HEK293 (cell line): ENCODE data around the gene EBF3.

Source experiments
- CTCF ChIA-PET: fragments of 350-600 bp; formaldehyde crosslinking; extraction: SDS; loops from one replicate; lab custom pipeline; 2021; ENCODE audit warnings: antibody characterized with exemption; lab: Yijun Ruan, JAX
- POLR2A ChIA-PET: fragments of 300-600 bp; formaldehyde crosslinking; extraction: SDS; loops from one replicate; lab custom pipeline; 2020; ENCODE audit warnings: antibody characterized with exemption, inconsistent platforms; lab: Yijun Ruan, JAX
- H3K27ac ChIP-seq: fragments of 200-500 bp; sonication (Bioruptor generic); 2 replicates; pipeline ENCODE4 v1.5.1; 2014; ENCODE audit warnings: low read depth, low read length, control low read depth, inconsistent platforms; ENCODE audit errors: extremely low read depth
- H3K36me3 ChIP-seq, 2 experiments: fragments of 200-500 bp in 1 of 2; sonication (Bioruptor generic) in 1 of 2; 1 replicate in 1 of 2; 2 replicates in 1 of 2; pipeline ENCODE4 v1.5.1; 2014 to 2017; ENCODE audit warnings: inconsistent platforms in 2 of 2, low read length in 2 of 2; ENCODE audit not compliant: control insufficient read depth in 2 of 2, insufficient read depth in 1 of 2
- H3K4me1 ChIP-seq: fragments of 200-500 bp; sonication (Bioruptor generic); 2 replicates; pipeline ENCODE4 v1.5.1; 2014; ENCODE audit warnings: mild to moderate bottlenecking, low read length, inconsistent platforms; ENCODE audit not compliant: control insufficient read depth, insufficient read depth
- H3K4me3 ChIP-seq: 2 replicates; pipeline ENCODE4 v1.5.1; 2011; ENCODE audit warnings: low read depth, mild to moderate bottlenecking, control low read depth, low read length, moderate library complexity
- H3K9me3 ChIP-seq: fragments of 200-500 bp; sonication (Bioruptor generic); 2 replicates; pipeline ENCODE4 v1.5.1; 2014; ENCODE audit warnings: low read depth, low read length, inconsistent platforms; ENCODE audit not compliant: control insufficient read depth, insufficient read depth
- FEZF1 ChIP-seq: fragments of 450-650 bp; formaldehyde crosslinking; IDR thresholded peaks from 2 replicates; pipeline ENCODE4 v1.5.1; 2016; ENCODE audit warnings: missing biosample characterization, missing genetic modification characterization
- INSM2 ChIP-seq: fragments of 450-650 bp; formaldehyde crosslinking; IDR thresholded peaks from 2 replicates; pipeline ENCODE4 v1.5.1; 2016; ENCODE audit warnings: missing biosample characterization, missing genetic modification characterization
- KLF1 ChIP-seq: fragments of 450-650 bp; formaldehyde crosslinking; IDR thresholded peaks from 2 replicates; pipeline ENCODE4 v1.5.1; 2016; ENCODE audit warnings: missing biosample characterization, missing genetic modification characterization
- KLF9 ChIP-seq: fragments of 450-650 bp; formaldehyde crosslinking; IDR thresholded peaks from 2 replicates; pipeline ENCODE4 v1.5.1; 2016; ENCODE audit warnings: missing biosample characterization, missing genetic modification characterization, low read depth
- MYNN ChIP-seq: fragments of 450-650 bp; formaldehyde crosslinking; IDR thresholded peaks from 2 replicates; pipeline ENCODE4 v1.5.1; 2016; ENCODE audit warnings: missing biosample characterization, missing genetic modification characterization, borderline replicate concordance
- REPIN1 ChIP-seq: fragments of 450-650 bp; formaldehyde crosslinking; IDR thresholded peaks from 2 replicates; pipeline ENCODE4 v1.5.1; 2017; ENCODE audit warnings: missing biosample characterization, missing genetic modification characterization, low read depth
- ZBTB20 ChIP-seq: fragments of 450-650 bp; formaldehyde crosslinking; IDR thresholded peaks from 2 replicates; pipeline ENCODE4 v1.5.1; 2016; ENCODE audit warnings: missing biosample characterization, missing genetic modification characterization
- ZBTB49 ChIP-seq: fragments of 450-650 bp; formaldehyde crosslinking; IDR thresholded peaks from 2 replicates; pipeline ENCODE4 v1.5.1; 2016; ENCODE audit warnings: missing biosample characterization, missing genetic modification characterization, low read depth
- ZFP37 ChIP-seq: fragments of 450-650 bp; formaldehyde crosslinking; IDR thresholded peaks from 2 replicates; pipeline ENCODE4 v1.5.1; 2016; ENCODE audit warnings: missing biosample characterization, missing genetic modification characterization
- ZNF175 ChIP-seq: fragments of 450-650 bp; formaldehyde crosslinking; IDR thresholded peaks from 2 replicates; pipeline ENCODE4 v1.5.1; 2016; ENCODE audit warnings: missing biosample characterization, missing genetic modification characterization
- ZNF211 ChIP-seq: fragments of 450-650 bp; formaldehyde crosslinking; IDR thresholded peaks from 2 replicates; pipeline ENCODE4 v1.5.1; 2016; ENCODE audit warnings: low read depth, missing biosample characterization, missing genetic modification characterization
- ZNF488 ChIP-seq: fragments of 450-650 bp; formaldehyde crosslinking; IDR thresholded peaks from 2 replicates; pipeline ENCODE4 v1.5.1; 2016; ENCODE audit warnings: missing biosample characterization, missing genetic modification characterization
- ZNF518A ChIP-seq: fragments of 450-650 bp; formaldehyde crosslinking; conservative IDR thresholded peaks from 2 replicates; pipeline ENCODE4 v1.5.1; 2016; ENCODE audit warnings: low read depth, missing biosample characterization, missing genetic modification characterization
- ZNF571 ChIP-seq: fragments of 450-650 bp; formaldehyde crosslinking; IDR thresholded peaks from 2 replicates; pipeline ENCODE4 v1.5.0; 2017; ENCODE audit warnings: missing biosample characterization, missing genetic modification characterization
- ZNF777 ChIP-seq: fragments of 450-650 bp; formaldehyde crosslinking; IDR thresholded peaks from 2 replicates; pipeline ENCODE4 v1.5.1; 2017; ENCODE audit warnings: missing biosample characterization, missing genetic modification characterization, borderline replicate concordance

Gene EBF3

GRCh38 chr10:129945526-129945925 lies 18.5 kb downstream of the EBF3 start (continued):
- no peak for TF ChIP-seq ZNF211 (tag by site-specific recombination)
- no peak for TF ChIP-seq REPIN1 (tag by site-specific recombination)
- no peak for TF ChIP-seq ZBTB49 (tag by site-specific recombination)
- TF ChIP-seq, all 188 proteins: peak for 0

GRCh38 chr10:129945064-129945463 lies 19.0 kb downstream of the EBF3 start:
- H3K9me3 ChIP-seq, result no peaks in the 10 kb centered on the region
- no peak for TF ChIP-seq ZFP37
- H3K36me3 ChIP-seq, result peaks cover 0 to 3% of the 10 kb centered on the region in 2 experiments; a peak in 2 of 3 replicates
- ChIA-PET CTCF (interaction anchor here (0.6 kb wide), 1 partner anchor 13 kb away, joined by 3 read pairs; no protein-coding TSS in a partner anchor), POLR2A (no interaction called here)
- H3K4me1 ChIP-seq, result peaks cover 6% of the 10 kb centered on the region
- H3K4me3 ChIP-seq, result no peak overlapping the region
- H3K27ac ChIP-seq, result no peak overlapping the region

GRCh38 chr10:129944456-129944855 lies 19.6 kb downstream of the EBF3 start:
- CTCF ChIA-PET, result interaction anchor here (0.6 kb wide), 1 partner anchor 13 kb away, joined by 3 read pairs; no protein-coding TSS in a partner anchor
- POLR2A ChIA-PET, result no interaction called here
- Histone ChIP-seq H3K4me1 (peaks cover 3% of the 10 kb centered on the region), H3K9me3 (no peaks in the 10 kb centered on the region), H3K4me3 (no peak overlapping the region), H3K27ac (no peak overlapping the region), H3K36me3 (peaks cover 0 to 2% of the 10 kb centered on the region in 2 experiments; a peak in 2 of 3 replicates)
- TF ChIP-seq FEZF1 (tag by site-specific recombination) (no peak), MYNN (tag by site-specific recombination) (no peak), INSM2 (tag by site-specific recombination) (no peak), ZNF488 (tag by site-specific recombination) (no peak), ZNF175 (no peak), ZNF777 (tag by site-specific recombination) (no peak), ZNF571 (no peak), ZBTB20 (no peak), KLF9 (tag by site-specific recombination) (no peak), ZNF518A (tag by site-specific recombination) (no peak), KLF1 (tag by site-specific recombination) (no peak)
